Neuronal stem cell (in vitro differentiated cells): Measurements from ENCODE around the gene SMYD3.
"Not testable (repeated sequence)": the region's sequence is repeated elsewhere in the genome, so short reads cannot be mapped to it uniquely, and the experiment has no call there.

Source experiments
- DNase-seq: peaks from one replicate; pipeline ENCODE4 v3.0.0-alpha.2; 2013; ENCODE audit warnings: low spot score
- H2AFZ ChIP-seq: one replicate; pipeline ENCODE4 v1.6.1; 2013; ENCODE audit warnings: mild to moderate bottlenecking, low read length, inconsistent platforms
- H2AK5ac ChIP-seq: 2 replicates; pipeline ENCODE4 v1.6.1; 2013; ENCODE audit warnings: low read depth, mild to moderate bottlenecking, inconsistent platforms, low read length, moderate library complexity, mixed read lengths
- H2BK120ac ChIP-seq: 2 replicates; pipeline ENCODE4 v1.6.1; 2013; ENCODE audit warnings: low read depth, mild to moderate bottlenecking, inconsistent platforms, low read length, moderate library complexity, mixed read lengths
- H2BK12ac ChIP-seq: one replicate; pipeline ENCODE4 v1.6.1; 2013; ENCODE audit warnings: low read length, inconsistent platforms
- H2BK15ac ChIP-seq: 2 replicates; pipeline ENCODE4 v1.6.1; 2013; ENCODE audit warnings: mild to moderate bottlenecking, low read length, inconsistent platforms, mixed read lengths
- H2BK5ac ChIP-seq: one replicate; pipeline ENCODE4 v1.6.1; 2013; ENCODE audit warnings: inconsistent platforms, mild to moderate bottlenecking, low read length, moderate library complexity
- H3K14ac ChIP-seq: one replicate; pipeline ENCODE4 v1.6.1; 2013; ENCODE audit warnings: low read length, inconsistent platforms
- H3K18ac ChIP-seq: 2 replicates; pipeline ENCODE4 v1.6.1; 2013; ENCODE audit warnings: low read length, inconsistent platforms
- H3K23ac ChIP-seq: 2 replicates; pipeline ENCODE4 v1.6.1; 2013; ENCODE audit warnings: low read depth, mild to moderate bottlenecking, mixed read lengths, low read length, inconsistent platforms; ENCODE audit not compliant: poor library complexity
- H3K27ac ChIP-seq: replicated peaks from 3 replicates; pipeline ENCODE4 v1.5.1; 2013; ENCODE audit warnings: low read length, inconsistent platforms
- H3K27me3 ChIP-seq, 3 experiments: 2 replicates each; pipeline ENCODE4 v1.6.1; 2013; ENCODE audit warnings: low read length in 3 of 3, mild to moderate bottlenecking in 2 of 3, inconsistent platforms in 1 of 3, low read depth in 1 of 3, mixed read lengths in 1 of 3, moderate library complexity in 1 of 3; ENCODE audit not compliant: control insufficient read depth in 3 of 3, insufficient read depth in 3 of 3
- H3K36me3 ChIP-seq, 2 donors: replicated peaks in 1 of 2; 2 replicates each; pipeline ENCODE4 v1.6.1; 2013; ENCODE audit warnings: low read length in 2 of 2; ENCODE audit not compliant: control insufficient read depth in 2 of 2, insufficient read depth in 2 of 2
- H3K4ac ChIP-seq: 2 replicates; pipeline ENCODE4 v1.6.1; 2013; ENCODE audit warnings: inconsistent platforms, mild to moderate bottlenecking, low read length, moderate library complexity
- H3K4me1 ChIP-seq, 2 donors: 1 replicate in 1 of 2; 2 replicates in 1 of 2; pipeline ENCODE4 v1.6.1; 2013; ENCODE audit warnings: low read length in 2 of 2, low read depth in 1 of 2; ENCODE audit not compliant: control insufficient read depth in 2 of 2, insufficient read depth in 1 of 2
- H3K4me2 ChIP-seq: one replicate; pipeline ENCODE4 v1.6.1; 2013; ENCODE audit warnings: mild to moderate bottlenecking, low read length, inconsistent platforms; ENCODE audit not compliant: insufficient read depth, poor library complexity, severe bottlenecking
- H3K4me3 ChIP-seq, 2 donors: 2 replicates each; pipeline ENCODE4 v1.5.1; 2013; ENCODE audit warnings: low read length in 2 of 2, mild to moderate bottlenecking in 2 of 2, inconsistent platforms in 1 of 2, moderate library complexity in 1 of 2
- H3K79me1 ChIP-seq: one replicate; pipeline ENCODE4 v1.6.1; 2013; ENCODE audit warnings: low read depth, mild to moderate bottlenecking, inconsistent platforms, low read length, moderate library complexity
- H3K9ac ChIP-seq: one replicate; pipeline ENCODE4 v1.6.1; 2013; ENCODE audit warnings: mild to moderate bottlenecking, low read depth, low read length, inconsistent platforms; ENCODE audit not compliant: poor library complexity
- H3K9me3 ChIP-seq, 2 donors: replicated peaks in 1 of 2; 2 replicates each; pipeline versions ENCODE3 to v1.6.1; 2013; ENCODE audit warnings: low read length in 2 of 2, mild to moderate bottlenecking in 2 of 2, inconsistent platforms in 1 of 2, low read depth in 1 of 2, mixed read lengths in 1 of 2, moderate library complexity in 1 of 2; ENCODE audit not compliant: control insufficient read depth in 2 of 2, insufficient read depth in 1 of 2
- H4K8ac ChIP-seq: one replicate; pipeline ENCODE4 v1.6.1; 2013; ENCODE audit warnings: low read depth, mild to moderate bottlenecking, inconsistent platforms, low read length, moderate library complexity
- H4K91ac ChIP-seq: one replicate; pipeline ENCODE4 v1.6.1; 2013; ENCODE audit warnings: low read length, low read depth, mild to moderate bottlenecking, inconsistent platforms; ENCODE audit not compliant: poor library complexity
- WGBS, 2 donors: extraction: QIAGEN DNeasy Blood & Tissue Kit; methylation state at CpG; one replicate each; pipeline ENCODE4 v1.1.7; 2013; ENCODE audit warnings: missing lambda C conversion rate in 2 of 2, mixed read lengths in 1 of 2; ENCODE audit not compliant: insufficient read length in 2 of 2, insufficient replicate concordance in 1 of 2; ENCODE audit errors: extremely low coverage in 2 of 2; 5-methylcytosine and 5-hydroxymethylcytosine counted together

The SMYD3 gene

DNA sequence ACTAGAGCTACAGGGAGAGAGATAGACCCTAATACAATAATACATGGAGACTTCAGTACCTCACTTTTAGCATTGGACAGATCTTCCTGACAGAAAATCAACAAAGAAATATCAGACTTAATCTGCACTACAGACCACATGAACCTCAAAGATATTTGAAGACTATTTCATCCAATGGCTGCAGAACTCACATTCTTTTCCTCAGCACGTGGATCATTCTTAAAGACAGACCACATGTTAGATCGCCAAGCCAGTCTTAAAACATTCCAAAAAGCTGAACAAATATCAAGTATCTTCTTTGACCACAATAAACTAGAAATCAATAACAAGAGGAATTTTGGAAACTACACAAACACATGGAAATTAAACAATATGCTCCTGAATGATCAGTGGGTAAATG, 776.3 kb downstream of the SMYD3 start:
- H2BK5ac ChIP-seq, result no peak overlapping the region
- no peak overlapping the region for H2AK5ac ChIP-seq
- no peak overlapping the region for H2BK12ac ChIP-seq
- WGBS, 2 donors, result no CpG with 5 or more reads among the region's 2 CpGs
- no peak overlapping the region for H4K91ac ChIP-seq
- no peak overlapping the region for H3K4me2 ChIP-seq
- H3K27ac ChIP-seq, result no peak overlapping the region
- no peaks in the 10 kb centered on the region for H3K4me1 ChIP-seq
- H3K27me3 ChIP-seq, result no peaks in the 10 kb centered on the region
- no peaks in the 10 kb centered on the region for H3K36me3 ChIP-seq
- no peak for DNase-seq
- no peak overlapping the region for H2AFZ ChIP-seq
- no peak overlapping the region for H4K8ac ChIP-seq
- H3K4me3 ChIP-seq, result no peak overlapping the region
- no peak overlapping the region for H3K9ac ChIP-seq
- H3K14ac ChIP-seq, result no peak overlapping the region
- H2BK120ac ChIP-seq, result no peak overlapping the region
- H3K79me1 ChIP-seq, result no peaks in the 10 kb centered on the region
- H3K18ac ChIP-seq, result no peak overlapping the region
- peaks cover 0 to 4% of the 10 kb centered on the region in 2 donors for H3K9me3 ChIP-seq
- H3K23ac ChIP-seq, result no peak overlapping the region
- H2BK15ac ChIP-seq, result no peak overlapping the region
- no peak overlapping the region for H3K4ac ChIP-seq

DNA sequence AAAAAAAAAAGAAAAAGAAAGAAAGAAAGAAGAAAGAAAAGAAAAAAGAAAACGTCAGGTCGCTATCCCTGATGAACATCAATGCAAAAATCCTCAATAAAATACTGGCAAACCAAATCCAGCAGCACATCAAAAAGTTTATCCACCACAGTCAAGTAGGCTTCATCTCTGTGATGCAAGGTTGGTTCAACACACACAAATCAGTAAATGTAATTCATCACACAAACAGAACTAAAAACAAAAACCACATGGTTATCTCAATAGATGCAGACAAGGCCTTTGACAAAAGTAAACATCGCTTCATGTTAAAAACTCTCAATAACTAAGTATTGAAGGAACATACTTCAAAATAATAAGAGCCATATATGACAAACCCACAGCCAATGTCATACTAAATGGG, 779.0 kb downstream of the SMYD3 start:
- H2BK15ac ChIP-seq, H4K91ac ChIP-seq, H4K8ac ChIP-seq, H3K27me3 ChIP-seq, H3K4me1 ChIP-seq, H2AFZ ChIP-seq, H3K9me3 ChIP-seq, DNase-seq, H3K4me2 ChIP-seq, H3K79me1 ChIP-seq, H3K18ac ChIP-seq, H3K4ac ChIP-seq, H3K9ac ChIP-seq, H2AK5ac ChIP-seq, H2BK120ac ChIP-seq, H3K23ac ChIP-seq, H2BK5ac ChIP-seq, H3K14ac ChIP-seq, H2BK12ac ChIP-seq, H3K4me3 ChIP-seq, H3K27ac ChIP-seq, H3K36me3 ChIP-seq: not testable (repeated sequence)
- no CpG with 5 or more reads among the region's 3 CpGs for WGBS, 2 donors

DNA sequence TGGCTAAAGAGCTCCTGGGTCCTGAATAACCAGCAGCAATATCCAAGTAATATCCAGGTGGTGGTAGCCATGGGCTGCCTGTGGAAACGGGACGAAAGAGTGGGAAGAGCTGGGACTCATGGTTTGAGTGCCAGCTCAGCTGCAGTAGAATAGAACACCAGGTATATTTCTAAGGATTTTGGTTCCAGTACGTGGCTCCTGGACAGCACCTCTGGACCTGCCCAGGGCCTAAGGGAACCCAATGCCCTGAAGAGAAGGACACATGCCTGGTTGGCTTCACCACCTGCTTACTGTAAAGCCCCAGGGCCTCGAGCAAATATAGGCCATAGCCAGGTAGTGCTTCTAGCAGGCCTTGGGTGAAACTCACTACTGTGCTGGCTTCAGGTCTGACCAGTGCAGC, 785.6 kb downstream of the SMYD3 start:
- Histone ChIP-seq H3K4me3 (no peak overlapping the region), H3K9me3 (no peaks in the 10 kb centered on the region), H2BK120ac (no peak overlapping the region), H2BK12ac (no peak overlapping the region), H4K8ac (no peak overlapping the region), H3K36me3 (no peaks in the 10 kb centered on the region), H3K9ac (no peak overlapping the region), H2BK15ac (no peak overlapping the region), H3K27me3 (no peaks in the 10 kb centered on the region), H3K27ac (no peak overlapping the region), H3K18ac (no peak overlapping the region), H3K4me1 (peaks cover 0 to 9% of the 10 kb centered on the region in 2 donors), H3K4me2 (no peak overlapping the region), H3K79me1 (no peaks in the 10 kb centered on the region), H2AK5ac (no peak overlapping the region), H3K14ac (no peak overlapping the region), H2AFZ (no peak overlapping the region), H4K91ac (no peak overlapping the region), H3K23ac (no peak overlapping the region), H3K4ac (no peak overlapping the region), H2BK5ac (no peak overlapping the region)
- no peak for DNase-seq
- no CpG with 5 or more reads among the region's 4 CpGs for WGBS, 2 donors

DNA sequence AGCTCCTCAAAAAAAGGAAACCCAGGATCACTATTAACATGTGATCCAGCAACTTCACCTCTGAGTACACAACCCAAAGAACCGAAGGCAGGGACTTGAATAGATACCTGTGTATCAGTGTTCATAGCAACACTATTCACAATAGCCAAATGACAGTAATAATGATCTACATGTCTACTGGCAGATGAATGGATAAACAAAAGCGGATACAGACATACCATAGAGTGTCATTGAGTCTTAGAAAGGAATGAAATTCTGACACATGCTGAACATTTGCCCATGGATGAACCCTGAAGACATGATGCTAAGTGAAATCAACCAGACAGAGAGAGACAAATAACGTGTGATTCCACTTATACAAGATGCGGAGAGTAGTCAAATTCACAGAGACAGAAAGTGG, 788.1 kb downstream of the SMYD3 start:
- no CpG with 5 or more reads among the region's 4 CpGs for WGBS, 2 donors
- no peak for DNase-seq
- H3K23ac ChIP-seq, result no peak overlapping the region
- no peak overlapping the region for H2BK120ac ChIP-seq
- no peak overlapping the region for H3K9ac ChIP-seq
- no peak overlapping the region for H3K18ac ChIP-seq
- no peak overlapping the region for H2BK15ac ChIP-seq
- H4K91ac ChIP-seq, result no peak overlapping the region
- H3K79me1 ChIP-seq, result no peaks in the 10 kb centered on the region
- no peaks in the 10 kb centered on the region for H3K27me3 ChIP-seq
- H3K4ac ChIP-seq, result no peak overlapping the region
- H3K4me3 ChIP-seq, result no peak overlapping the region
- H2AK5ac ChIP-seq, result no peak overlapping the region
- peaks cover 0 to 9% of the 10 kb centered on the region in 2 donors for H3K4me1 ChIP-seq
- H3K27ac ChIP-seq, result no peak overlapping the region
- H4K8ac ChIP-seq, result no peak overlapping the region
- H3K36me3 ChIP-seq, result no peaks in the 10 kb centered on the region
- no peaks in the 10 kb centered on the region for H3K9me3 ChIP-seq
- H2BK5ac ChIP-seq, result no peak overlapping the region
- H3K4me2 ChIP-seq, result no peak overlapping the region
- no peak overlapping the region for H2BK12ac ChIP-seq
- no peak overlapping the region for H2AFZ ChIP-seq
- no peak overlapping the region for H3K14ac ChIP-seq
